NCI-H460 (cell line): ENCODE measurements around the gene ZNF181. TPM values are rescaled to one million over a fixed set of nuclear protein-coding genes. Genes with fewer than 3 reads are reported as not detected.
"Not testable (repeated sequence)": the region's sequence is repeated elsewhere in the genome, so short reads cannot be mapped to it uniquely, and the experiment has no call there.

Source experiments
- DNase-seq: peaks from one replicate; pipeline ENCODE4 v3.0.0-alpha.2; 2016; ENCODE audit warnings: low read depth; ENCODE audit errors: extremely low read depth
- polyA plus RNA-seq: library from polyadenylated mRNA; depleted of rRNA; stranded (reverse); fragments of >200 nt; gene quantifications from 2 replicates; pipeline ENCODE4 v1.2.3, GENCODE V29; 2014; cell fraction: nucleus; rRNA removed
- total RNA-seq: library from RNA; depleted of rRNA; stranded (reverse); fragments of >200 nt; shearing (Covaris generic); gene quantifications from 2 replicates; pipeline ENCODE4 v1.2.3, GENCODE V29; 2014; rRNA removed

ZNF181 gene
- 12.6 and 14.7 TPM in 2 replicates for total RNA-seq
- polyA plus RNA-seq, result 8.8 and 9.5 TPM in 2 replicates

DNA sequence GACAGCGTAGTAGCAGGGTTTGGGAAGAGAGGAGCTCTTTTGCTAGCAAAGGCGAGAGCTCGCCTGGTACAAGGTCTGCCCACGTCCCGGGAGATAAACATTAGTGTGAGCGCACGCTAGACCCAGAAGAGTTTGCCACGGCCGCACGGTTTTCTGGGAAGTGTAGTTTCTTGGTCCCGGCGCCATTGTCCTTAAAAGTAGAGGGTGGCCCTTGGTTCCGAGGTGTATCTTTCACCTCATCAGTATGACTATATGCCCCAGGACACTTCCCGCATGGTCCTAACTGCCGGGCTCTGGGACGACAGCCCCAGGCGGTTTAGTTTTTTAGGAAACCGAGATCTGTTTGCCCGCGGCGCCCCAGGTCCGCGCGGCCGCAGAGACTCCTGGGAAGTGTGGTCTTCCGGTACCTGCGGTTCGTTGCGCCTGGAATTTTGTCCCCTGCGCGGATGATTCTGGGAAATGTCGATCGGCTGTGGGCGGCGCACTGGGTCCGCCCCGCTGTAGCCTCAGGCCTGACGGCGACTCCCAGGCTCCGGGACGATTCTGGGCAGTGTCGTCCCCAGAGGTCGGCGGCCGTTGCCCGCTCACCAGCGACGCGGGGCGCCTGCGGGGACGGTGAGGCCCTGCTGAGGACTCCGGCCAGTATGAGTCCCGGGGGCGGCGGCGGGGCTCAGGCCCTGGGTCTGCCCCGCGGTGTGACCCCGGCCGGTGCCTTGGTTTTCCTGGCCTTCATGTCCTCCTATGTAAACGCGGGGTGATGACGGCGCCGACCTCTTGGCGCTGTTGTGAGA, at the start of gene ZNF181:
ZNF181 (plus strand) TSS at position 498 of the 791 bp plus-strand sequence. CDS start 795 bp downstream, outside the sequence.
- DNase-seq, result peak; percentile 82

DNA sequence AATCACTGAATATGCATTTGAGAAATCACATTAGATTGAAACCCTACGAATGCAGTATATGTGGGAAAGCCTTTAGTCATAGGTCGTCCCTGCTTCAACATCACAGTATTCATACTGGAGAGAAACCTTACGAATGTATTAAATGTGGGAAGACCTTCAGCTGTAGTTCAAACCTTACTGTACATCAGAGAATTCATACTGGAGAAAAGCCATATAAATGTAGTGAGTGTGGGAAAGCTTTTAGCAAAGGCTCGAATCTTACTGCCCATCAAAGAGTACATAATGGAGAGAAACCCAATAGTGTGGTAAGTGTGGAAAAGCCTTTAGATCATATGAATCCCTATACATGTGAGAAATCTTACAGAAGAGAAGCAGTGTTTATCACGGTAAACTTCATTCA, 48.8 kb upstream of the ZNF181 start:
- DNase-seq, result not testable (repeated sequence)

DNA sequence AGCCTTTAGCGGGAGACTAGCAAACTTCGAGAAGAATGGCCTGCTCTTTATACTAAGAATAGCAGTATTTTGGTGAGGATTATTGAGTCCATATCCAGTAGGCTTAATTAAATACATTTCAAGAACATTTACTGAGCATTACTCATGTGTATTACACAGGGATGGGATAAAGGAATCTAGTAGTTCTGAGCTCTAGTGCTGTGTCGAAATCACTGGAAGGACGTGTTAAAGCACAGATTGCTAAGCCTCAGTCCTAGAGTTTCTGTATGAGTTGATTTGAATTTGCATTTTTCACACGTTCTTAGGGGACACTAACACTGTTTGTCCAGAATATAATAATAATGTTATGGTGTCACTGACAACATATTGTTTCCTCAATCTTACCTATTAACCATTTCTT, 47.6 kb upstream of the ZNF181 start:
- no peak for DNase-seq

- no peak for DNase-seq
Observed at GRCh38 chr19:34687348-34687747, 46.7 kb upstream of the ZNF181 start.

- no peak for DNase-seq
Observed at GRCh38 chr19:34688592-34688991, 45.5 kb upstream of the ZNF181 start.

DNA sequence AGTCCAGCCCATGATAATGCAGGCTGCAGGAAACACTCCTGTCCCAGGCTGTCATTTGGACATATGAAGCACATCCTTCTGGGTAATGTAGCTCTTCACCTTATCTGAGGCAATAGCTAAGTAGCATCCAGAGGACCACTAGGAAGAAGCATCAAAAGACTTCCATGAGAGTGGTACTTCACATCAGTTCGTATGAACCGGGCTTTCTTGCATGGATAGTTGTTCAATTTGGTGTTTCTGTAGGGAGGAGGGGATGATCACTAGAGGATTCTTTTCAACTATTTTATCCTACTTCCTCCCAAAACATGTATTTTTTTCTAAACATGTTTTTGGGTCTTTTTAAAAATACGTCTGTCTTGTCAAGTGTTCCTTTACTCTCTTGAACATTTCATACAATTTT, 43.7 kb upstream of the ZNF181 start:
- DNase-seq, result no peak

DNA sequence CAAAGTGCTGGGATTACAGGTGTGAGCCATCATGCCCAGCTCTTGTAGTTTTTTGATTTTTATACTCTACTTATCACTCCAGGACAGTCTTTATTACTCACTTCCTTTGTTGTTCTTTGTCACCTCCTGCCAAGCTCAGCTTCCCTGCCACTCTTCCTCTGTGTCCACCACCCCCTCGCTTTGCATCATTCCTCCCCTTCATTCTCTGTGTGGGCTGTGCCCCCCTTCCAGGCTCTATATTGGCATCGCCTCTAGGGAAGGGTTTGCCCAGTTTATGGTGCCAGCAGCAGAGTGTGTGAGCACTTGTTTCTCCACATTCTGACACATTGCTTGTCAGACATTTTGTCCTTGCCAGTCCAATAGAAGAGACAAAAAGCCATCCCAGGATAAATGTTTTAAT, 41.5 kb upstream of the ZNF181 start:
- no peak for DNase-seq

DNA sequence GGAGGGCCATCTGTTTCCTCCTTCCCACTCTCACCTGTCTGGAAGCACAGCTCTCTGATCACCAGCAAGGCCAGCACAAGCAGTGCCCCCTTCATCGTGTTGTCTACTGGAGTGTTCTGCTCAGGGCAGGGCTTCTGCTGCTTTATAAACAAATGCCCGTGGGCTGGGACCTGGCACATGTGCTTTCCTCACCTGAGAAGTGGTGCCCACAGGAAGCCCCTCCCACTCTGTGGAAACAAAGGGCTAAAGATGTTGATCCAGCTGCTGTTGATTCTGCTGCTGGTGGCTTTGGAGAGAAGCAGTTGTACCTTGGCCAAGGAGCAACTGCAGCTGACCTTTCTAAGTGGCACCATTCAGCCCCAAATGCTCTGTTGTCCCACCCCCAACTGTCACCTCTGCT, 26.4 kb upstream of the ZNF181 start:
- DNase-seq, result no peak

- DNase-seq, result no peak
Observed at GRCh38 chr19:34711890-34712289, 22.2 kb upstream of the ZNF181 start.

DNA sequence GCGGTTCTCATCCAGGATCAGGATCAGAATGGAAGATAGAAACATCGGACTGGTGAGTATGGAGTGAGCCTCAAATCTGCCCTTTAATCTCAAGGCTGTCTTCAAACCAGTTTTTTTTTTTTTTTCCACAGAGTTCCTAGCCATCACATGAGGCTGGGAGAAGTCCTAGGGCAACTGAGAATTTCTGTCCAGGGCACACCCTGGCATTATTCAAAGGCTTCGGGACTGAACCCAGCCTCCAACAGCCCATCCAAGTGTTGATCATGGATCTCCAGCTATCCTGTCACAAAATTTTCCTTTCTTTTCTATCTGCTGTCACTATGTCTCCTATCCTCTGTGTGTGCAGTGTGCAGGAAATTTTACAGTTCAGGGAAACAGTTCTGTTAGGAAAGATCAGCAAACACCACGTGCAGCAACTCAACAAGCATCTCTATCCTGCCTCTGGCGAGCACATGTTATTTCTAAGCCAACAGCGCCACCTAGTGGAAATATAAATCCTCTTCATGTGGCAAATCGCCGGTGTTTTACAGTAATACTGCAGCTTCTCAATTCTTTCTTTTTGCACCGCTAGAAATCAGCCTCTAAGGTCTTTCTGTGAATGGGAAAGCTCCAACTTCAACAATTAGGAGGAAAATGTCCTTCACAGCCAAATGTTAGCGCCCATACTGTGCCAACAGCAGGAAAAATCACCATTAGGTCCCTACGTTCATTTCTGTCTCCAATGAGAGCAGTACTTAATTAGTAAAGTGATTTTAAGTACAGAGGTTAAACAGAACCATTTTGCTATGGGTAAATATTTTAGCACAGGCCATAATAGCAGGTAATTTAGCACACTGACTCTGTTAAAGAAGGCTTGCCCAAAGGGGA, 21.4 kb upstream of the ZNF181 start:
- DNase-seq, result peak; percentile 66

DNA sequence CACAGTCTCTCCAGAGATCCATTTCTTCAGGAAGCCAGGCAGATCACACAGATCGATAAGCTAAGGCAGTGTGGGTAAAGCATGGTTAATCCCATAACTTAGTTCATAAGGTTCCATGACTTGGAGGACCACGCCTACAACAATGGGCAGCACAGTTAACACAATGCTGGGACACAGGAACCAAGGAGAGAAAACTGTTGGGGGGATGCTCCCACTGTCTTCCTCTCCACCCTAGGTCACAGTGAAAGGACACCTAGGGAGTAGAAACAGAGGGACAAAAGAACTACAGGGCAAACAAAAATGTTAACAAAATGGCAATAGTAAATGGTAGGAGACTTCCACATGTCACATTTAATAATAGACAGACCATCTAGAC, 20.8 kb upstream of the ZNF181 start:
- no peak for DNase-seq

- no peak for DNase-seq
Observed at GRCh38 chr19:34715357-34715756, 18.7 kb upstream of the ZNF181 start.

- no peak for DNase-seq
Observed at GRCh38 chr19:34722353-34722752, 11.7 kb upstream of the ZNF181 start.

DNA sequence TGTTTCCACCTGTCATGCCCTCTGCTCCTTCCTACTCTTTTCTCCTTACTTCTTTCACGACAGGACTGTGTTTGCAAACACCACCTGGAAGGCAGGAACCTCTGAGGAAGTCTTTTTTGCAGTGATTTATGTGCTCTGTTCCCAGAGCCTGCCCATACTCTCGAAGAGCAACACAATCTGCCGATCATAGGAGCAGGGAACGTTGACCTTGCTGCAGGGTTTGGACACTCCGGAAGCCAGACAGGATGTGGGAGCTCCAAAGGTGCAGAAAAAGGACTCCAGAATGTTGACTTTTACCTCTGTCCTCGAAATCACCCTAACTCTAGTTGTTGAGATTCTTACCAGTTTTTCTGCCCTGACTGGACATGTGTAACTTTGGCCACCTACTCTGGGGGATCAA, 8.6 kb upstream of the ZNF181 start:
- DNase-seq, result no peak

DNA sequence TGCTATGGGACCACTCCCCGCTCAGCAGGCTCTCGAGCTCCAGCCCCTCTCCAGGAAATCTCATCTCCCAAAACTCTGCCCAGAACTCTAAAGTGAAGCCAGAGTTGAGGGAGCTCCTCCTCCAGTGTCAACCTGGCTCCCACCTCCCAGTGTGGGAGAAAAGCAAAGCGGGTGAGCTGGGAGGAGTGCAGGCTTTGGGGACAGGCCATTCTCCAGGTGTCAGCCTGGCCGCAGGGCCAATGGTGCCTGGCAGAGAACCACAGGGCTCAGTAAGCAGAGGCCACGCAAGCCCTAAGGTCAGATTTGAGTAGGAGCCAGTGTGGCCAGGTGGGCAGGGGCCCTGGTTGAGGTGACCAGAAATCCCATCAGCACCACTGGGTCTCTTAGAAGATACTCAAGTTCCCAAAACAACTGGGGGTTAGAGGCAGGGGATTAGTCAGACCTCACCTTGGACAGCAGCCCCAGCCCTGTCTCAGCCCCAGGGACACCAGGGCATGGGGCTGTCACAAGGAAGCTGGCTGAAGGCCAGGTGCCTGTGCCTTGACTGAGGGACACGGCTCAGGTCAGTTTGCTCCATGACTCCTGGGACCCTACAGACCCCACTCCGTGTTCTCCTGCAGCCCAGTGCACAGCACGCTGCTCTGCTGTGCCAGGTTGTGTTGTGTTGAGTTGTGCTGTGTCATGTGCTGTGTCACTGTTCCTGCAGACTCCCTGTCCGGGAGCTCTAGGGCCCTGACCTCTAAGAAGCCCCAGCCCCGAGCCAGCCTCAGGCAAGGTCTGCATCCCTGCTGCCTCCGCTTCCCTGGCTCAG, 2.8 kb upstream of the ZNF181 start:
- DNase-seq, result no peak

GRCh38 chr19:34731964-34732363, 2.1 kb upstream of the ZNF181 start:
- DNase-seq, result no peak

GRCh38 chr19:34732612-34733211, 1.3 kb upstream of the ZNF181 start:
- DNase-seq, result no peak

- DNase-seq, result no peak
Observed at GRCh38 chr19:34733266-34733745, 737 bp upstream of the ZNF181 start.

DNA sequence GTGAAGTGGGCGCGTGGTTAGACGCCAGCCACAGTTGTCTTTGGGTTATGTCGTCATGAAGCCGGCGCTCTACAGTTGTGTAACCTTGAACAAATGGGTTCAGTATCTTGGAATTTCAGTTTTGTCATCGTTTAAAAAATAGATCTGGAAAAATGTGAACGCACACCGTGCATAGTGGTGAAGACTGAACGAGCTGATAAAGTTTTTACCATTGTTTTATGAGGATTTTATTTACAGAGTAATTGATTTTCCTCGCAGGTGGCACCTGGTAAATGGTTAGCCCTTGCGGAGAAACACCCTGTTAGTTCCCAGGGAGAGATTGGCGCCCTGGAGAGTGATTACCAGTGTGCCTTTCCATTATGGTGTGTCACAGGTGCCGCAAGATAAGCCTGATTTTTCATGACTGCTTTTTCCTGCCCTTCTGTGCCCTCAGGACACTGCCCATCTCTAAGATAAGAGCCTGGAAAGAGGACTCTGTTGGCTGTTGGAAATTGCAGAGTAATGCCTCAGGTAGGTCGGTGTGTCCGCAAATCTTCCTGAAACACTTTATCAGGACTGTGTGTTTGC, 577 bp downstream of the ZNF181 start:
- no peak for DNase-seq
